K562 (cell line): ENCODE data around the gene DNAJC18. TPM values are rescaled to one million over a fixed set of nuclear protein-coding genes. Genes with fewer than 3 reads are reported as not detected.
A peak's percentile ranks its signal among the peaks of the same experiment; 100 is the strongest.

ENCODE experiments used
- ARHGAP35 ChIP-seq: fragments of 450-650 bp; IDR thresholded peaks from 2 replicates; pipeline ENCODE4 v1.6.1; 2018; ENCODE audit not compliant: partially characterized antibody
- CC2D1A ChIP-seq: fragments of 450-650 bp; IDR thresholded peaks from 2 replicates; pipeline ENCODE4 v1.6.1; 2017; ENCODE audit warnings: mild to moderate bottlenecking
- DIDO1 ChIP-seq: fragments of 450-650 bp; IDR thresholded peaks from 2 replicates; pipeline ENCODE4 v1.6.1; 2016; ENCODE audit warnings: low read depth, missing biosample characterization, missing genetic modification characterization
- DNMT1 ChIP-seq: fragments of 450-650 bp; IDR thresholded peaks from 2 replicates; pipeline ENCODE4 v1.6.1; 2016; ENCODE audit warnings: antibody characterized with exemption, mild to moderate bottlenecking
- HDAC2 ChIP-seq: fragments of 450-650 bp; IDR thresholded peaks from 2 replicates; pipeline ENCODE4 v1.6.1; 2016; ENCODE audit warnings: mild to moderate bottlenecking
- MCM5 ChIP-seq: fragments of 450-650 bp; IDR thresholded peaks from 2 replicates; pipeline ENCODE4 v1.6.1; 2016; ENCODE audit warnings: low read depth
- MYBL2 ChIP-seq, 2 experiments: fragments of 450-650 bp in 1 of 2; sonication (generic) in 1 of 2; formaldehyde crosslinking in 1 of 2; IDR thresholded peaks; 2 replicates each; pipeline versions ENCODE4 v1.6.1 to v1.8.1; 2017 to 2022; ENCODE audit warnings: borderline replicate concordance in 1 of 2, inconsistent platforms in 1 of 2, low read depth in 1 of 2, mild to moderate bottlenecking in 1 of 2, missing genetic modification reagents in 1 of 2, moderate library complexity in 1 of 2
- PRMT5 ChIP-seq: sonication (generic); formaldehyde crosslinking; IDR thresholded peaks from 2 replicates; pipeline ENCODE4 v1.5.0; 2020; ENCODE audit warnings: missing genetic modification reagents
- PTBP1 ChIP-seq: fragments of 200-400 bp; formaldehyde crosslinking; IDR thresholded peaks from 2 replicates; pipeline ENCODE4 v1.6.1; 2017; ENCODE audit warnings: low read depth, low read length
- RBM39 ChIP-seq: fragments of 200-400 bp; formaldehyde crosslinking; optimal IDR thresholded peaks from 2 replicates; pipeline ENCODE3; 2018; ENCODE audit warnings: low read depth, low read length
- SMARCE1 ChIP-seq: fragments of 450-650 bp; IDR thresholded peaks from 2 replicates; pipeline ENCODE4 v1.7.1; 2016; ENCODE audit warnings: mild to moderate bottlenecking
- ZNF561 ChIP-seq: fragments of 450-650 bp; formaldehyde crosslinking; conservative IDR thresholded peaks from 2 replicates; pipeline ENCODE4 v1.4.0; 2020; ENCODE audit warnings: mild to moderate bottlenecking, moderate library complexity
- polyA plus RNA-seq, 8 experiments: library from polyadenylated mRNA; depleted of rRNA in 4 of 8; stranded (reverse) in 5 of 8; unstranded in 3 of 8; fragments of >200 nt; fragmentation: Nextera tagmentation in 2 of 8; fragmentation: Illumina TruSeq in 1 of 8; extraction: Ambion mirVana in 2 of 8; extraction: Trizol in 1 of 8; gene quantifications; 2 replicates each; pipeline versions ENCODE4 v1.2.1 to v1.2.3, GENCODE V29; 2011 to 2014; ENCODE audit warnings: inconsistent platforms in 1 of 8, missing spikeins in 1 of 8
- total RNA-seq, 7 experiments: library from RNA; depleted of rRNA in 6 of 7; stranded (reverse); fragments of >200 nt in 6 of 7; fragmentation: Illumina TruSeq in 2 of 7; extraction: Trizol in 2 of 7; gene quantifications; 2 replicates each; pipeline versions ENCODE4 v1.2.1 to v1.2.3, GENCODE V29; 2011 to 2021; ENCODE audit warnings: low replicate concordance in 1 of 7
- TF ChIP-seq, protein P1 (sequence below): fragments of 450-650 bp; IDR thresholded peaks from 2 replicates; pipeline ENCODE4 v1.6.1; 2017; ENCODE audit warnings: antibody characterized with exemption, mild to moderate bottlenecking
- TF ChIP-seq, protein P2 (sequence below): fragments of 250-450 bp; sonication (Bioruptor Pico); IDR thresholded peaks from 2 replicates; pipeline ENCODE4 v1.4.0; 2020; ENCODE audit warnings: mild to moderate bottlenecking, moderate library complexity
- TF ChIP-seq, protein P3 (sequence below): fragments of 200-800 bp; sonication (Bioruptor generic); IDR thresholded peaks from 2 replicates; pipeline ENCODE4 v1.6.1; 2017; ENCODE audit warnings: missing genetic modification characterization, missing compliant biosample characterization
- TF ChIP-seq, protein P4 (sequence below), 2 experiments: fragments of 450-650 bp; conservative IDR thresholded peaks; 2 replicates each; pipeline ENCODE4 v1.6.1; 2017; ENCODE audit warnings: mild to moderate bottlenecking in 2 of 2, moderate library complexity in 2 of 2
- TF ChIP-seq, protein P5 (sequence below): fragments of 450-650 bp; formaldehyde crosslinking; IDR thresholded peaks from 2 replicates; pipeline ENCODE4 v1.4.0; 2020; ENCODE audit warnings: mild to moderate bottlenecking, moderate library complexity

Gene DNAJC18
- total and polyA plus RNA-seq, 9 of the 15 experiments (the other 6 are each of a cell fraction or from before 2014, with no cell fraction given), result 1.5 to 13.3 (median 7.5) TPM

DNA sequence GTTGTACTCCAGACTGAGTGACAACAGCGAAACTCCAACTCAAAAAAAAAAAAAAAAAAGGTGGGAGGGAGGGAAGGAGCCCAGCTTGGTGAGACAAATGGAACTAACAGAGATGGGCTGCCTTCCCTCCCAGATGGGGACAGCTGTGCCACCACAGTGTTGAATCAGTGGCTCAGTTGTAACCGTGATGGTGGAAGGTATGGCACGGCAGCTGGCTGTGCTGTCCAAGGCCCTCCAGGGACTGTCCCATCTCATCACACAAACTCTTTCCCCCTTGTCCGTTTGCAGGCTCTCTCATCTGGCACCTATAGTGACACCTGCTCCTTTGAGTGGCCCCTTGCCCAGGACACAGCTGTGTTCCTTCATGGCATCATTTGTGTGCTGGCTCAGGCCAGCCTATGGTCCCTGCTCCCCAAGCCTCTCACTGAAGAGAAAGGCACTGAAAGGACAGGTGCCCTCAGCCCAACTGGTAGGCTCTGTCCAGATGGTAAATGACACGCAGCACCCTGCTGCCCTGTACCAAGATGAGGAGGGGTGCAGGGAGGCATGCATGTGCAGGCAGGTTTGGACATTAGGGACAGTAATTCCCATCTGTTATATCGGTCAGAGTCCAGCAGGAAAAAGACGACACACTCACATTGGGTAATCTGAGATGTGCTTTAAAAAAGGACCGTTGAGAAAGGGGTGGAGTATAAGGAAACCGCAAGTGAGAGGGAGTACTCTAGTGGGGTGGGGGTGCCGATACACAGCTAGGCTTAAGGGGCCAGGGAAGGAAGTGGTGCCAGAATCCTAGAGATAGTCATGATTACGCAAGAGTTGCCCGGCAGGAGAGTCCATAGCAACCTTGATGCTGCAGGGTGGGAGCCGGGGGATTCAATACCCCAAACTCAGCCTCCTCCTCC, 35.8 kb upstream of the DNAJC18 start (continued):
- no peak for TF ChIP-seq DIDO1 (tag)
- no peak for TF ChIP-seq ARHGAP35
- no peak for TF ChIP-seq DNMT1
- TF ChIP-seq PTBP1, result no peak
- TF ChIP-seq, protein P1, sequence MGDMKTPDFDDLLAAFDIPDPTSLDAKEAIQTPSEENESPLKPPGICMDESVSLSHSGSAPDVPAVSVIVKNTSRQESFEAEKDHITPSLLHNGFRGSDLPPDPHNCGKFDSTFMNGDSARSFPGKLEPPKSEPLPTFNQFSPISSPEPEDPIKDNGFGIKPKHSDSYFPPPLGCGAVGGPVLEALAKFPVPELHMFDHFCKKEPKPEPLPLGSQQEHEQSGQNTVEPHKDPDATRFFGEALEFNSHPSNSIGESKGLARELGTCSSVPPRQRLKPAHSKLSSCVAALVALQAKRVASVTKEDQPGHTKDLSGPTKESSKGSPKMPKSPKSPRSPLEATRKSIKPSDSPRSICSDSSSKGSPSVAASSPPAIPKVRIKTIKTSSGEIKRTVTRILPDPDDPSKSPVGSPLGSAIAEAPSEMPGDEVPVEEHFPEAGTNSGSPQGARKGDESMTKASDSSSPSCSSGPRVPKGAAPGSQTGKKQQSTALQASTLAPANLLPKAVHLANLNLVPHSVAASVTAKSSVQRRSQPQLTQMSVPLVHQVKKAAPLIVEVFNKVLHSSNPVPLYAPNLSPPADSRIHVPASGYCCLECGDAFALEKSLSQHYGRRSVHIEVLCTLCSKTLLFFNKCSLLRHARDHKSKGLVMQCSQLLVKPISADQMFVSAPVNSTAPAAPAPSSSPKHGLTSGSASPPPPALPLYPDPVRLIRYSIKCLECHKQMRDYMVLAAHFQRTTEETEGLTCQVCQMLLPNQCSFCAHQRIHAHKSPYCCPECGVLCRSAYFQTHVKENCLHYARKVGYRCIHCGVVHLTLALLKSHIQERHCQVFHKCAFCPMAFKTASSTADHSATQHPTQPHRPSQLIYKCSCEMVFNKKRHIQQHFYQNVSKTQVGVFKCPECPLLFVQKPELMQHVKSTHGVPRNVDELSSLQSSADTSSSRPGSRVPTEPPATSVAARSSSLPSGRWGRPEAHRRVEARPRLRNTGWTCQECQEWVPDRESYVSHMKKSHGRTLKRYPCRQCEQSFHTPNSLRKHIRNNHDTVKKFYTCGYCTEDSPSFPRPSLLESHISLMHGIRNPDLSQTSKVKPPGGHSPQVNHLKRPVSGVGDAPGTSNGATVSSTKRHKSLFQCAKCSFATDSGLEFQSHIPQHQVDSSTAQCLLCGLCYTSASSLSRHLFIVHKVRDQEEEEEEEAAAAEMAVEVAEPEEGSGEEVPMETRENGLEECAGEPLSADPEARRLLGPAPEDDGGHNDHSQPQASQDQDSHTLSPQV, result peak; percentile 82; the same call in 1 of the 2 replicates
- TF ChIP-seq, protein P2, sequence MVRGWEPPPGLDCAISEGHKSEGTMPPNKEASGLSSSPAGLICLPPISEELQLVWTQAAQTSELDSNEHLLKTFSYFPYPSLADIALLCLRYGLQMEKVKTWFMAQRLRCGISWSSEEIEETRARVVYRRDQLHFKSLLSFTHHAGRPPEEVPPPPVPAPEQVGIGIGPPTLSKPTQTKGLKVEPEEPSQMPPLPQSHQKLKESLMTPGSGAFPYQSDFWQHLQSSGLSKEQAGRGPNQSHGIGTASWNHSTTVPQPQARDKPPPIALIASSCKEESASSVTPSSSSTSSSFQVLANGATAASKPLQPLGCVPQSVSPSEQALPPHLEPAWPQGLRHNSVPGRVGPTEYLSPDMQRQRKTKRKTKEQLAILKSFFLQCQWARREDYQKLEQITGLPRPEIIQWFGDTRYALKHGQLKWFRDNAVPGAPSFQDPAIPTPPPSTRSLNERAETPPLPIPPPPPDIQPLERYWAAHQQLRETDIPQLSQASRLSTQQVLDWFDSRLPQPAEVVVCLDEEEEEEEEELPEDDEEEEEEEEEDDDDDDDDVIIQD (CRISPR knock-in tag), result no peak
- peak; percentile 92; the same call in 1 of the 2 replicates for TF ChIP-seq CC2D1A
- TF ChIP-seq PRMT5 (CRISPR knock-in tag), result no peak
- no peak for TF ChIP-seq RBM39
- TF ChIP-seq SMARCE1, result peak; percentile 80
- no peak for TF ChIP-seq ZNF561
- peak; percentile 15; the same call in 1 of the 2 replicates for TF ChIP-seq HDAC2
- TF ChIP-seq, protein P3, sequence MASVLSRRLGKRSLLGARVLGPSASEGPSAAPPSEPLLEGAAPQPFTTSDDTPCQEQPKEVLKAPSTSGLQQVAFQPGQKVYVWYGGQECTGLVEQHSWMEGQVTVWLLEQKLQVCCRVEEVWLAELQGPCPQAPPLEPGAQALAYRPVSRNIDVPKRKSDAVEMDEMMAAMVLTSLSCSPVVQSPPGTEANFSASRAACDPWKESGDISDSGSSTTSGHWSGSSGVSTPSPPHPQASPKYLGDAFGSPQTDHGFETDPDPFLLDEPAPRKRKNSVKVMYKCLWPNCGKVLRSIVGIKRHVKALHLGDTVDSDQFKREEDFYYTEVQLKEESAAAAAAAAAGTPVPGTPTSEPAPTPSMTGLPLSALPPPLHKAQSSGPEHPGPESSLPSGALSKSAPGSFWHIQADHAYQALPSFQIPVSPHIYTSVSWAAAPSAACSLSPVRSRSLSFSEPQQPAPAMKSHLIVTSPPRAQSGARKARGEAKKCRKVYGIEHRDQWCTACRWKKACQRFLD (CRISPR knock-in tag), result peak; percentile 60
- peak; percentile 96 for TF ChIP-seq MYBL2 (IDR thresholded peaks at IDR 0.05; ENCODE audit: low read depth)
- TF ChIP-seq MYBL2 (CRISPR knock-in tag; IDR thresholded peaks at IDR 0.05; ENCODE audit: borderline replicate concordance), result no peak; the same call in 1 of the 2 replicates
- TF ChIP-seq, protein P4, sequence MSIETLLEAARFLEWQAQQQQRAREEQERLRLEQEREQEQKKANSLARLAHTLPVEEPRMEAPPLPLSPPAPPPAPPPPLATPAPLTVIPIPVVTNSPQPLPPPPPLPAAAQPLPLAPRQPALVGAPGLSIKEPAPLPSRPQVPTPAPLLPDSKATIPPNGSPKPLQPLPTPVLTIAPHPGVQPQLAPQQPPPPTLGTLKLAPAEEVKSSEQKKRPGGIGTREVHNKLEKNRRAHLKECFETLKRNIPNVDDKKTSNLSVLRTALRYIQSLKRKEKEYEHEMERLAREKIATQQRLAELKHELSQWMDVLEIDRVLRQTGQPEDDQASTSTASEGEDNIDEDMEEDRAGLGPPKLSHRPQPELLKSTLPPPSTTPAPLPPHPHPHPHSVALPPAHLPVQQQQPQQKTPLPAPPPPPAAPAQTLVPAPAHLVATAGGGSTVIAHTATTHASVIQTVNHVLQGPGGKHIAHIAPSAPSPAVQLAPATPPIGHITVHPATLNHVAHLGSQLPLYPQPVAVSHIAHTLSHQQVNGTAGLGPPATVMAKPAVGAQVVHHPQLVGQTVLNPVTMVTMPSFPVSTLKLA (conservative IDR thresholded peaks at IDR 0.05), result peak in 1 of 2 experiments; percentile 64; a peak in 1 of 4 replicates
- TF ChIP-seq, protein P5, sequence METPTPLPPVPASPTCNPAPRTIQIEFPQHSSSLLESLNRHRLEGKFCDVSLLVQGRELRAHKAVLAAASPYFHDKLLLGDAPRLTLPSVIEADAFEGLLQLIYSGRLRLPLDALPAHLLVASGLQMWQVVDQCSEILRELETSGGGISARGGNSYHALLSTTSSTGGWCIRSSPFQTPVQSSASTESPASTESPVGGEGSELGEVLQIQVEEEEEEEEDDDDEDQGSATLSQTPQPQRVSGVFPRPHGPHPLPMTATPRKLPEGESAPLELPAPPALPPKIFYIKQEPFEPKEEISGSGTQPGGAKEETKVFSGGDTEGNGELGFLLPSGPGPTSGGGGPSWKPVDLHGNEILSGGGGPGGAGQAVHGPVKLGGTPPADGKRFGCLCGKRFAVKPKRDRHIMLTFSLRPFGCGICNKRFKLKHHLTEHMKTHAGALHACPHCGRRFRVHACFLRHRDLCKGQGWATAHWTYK (CRISPR knock-in tag), result peak; percentile 78; the same call in 1 of the 2 replicates
- TF ChIP-seq MCM5, result no peak
